ENCODE results near the gene RABGEF1. TPM values are rescaled to one million over a fixed set of nuclear protein-coding genes. Genes with fewer than 3 reads are reported as not detected.

RABGEF1 gene
- total and polyA plus RNA-seq, 12 donors = 7.2 to 23.4 (median 16.6) TPM

- ATAC-seq (no peak), DNase-seq (no peak)
- intact Hi-C loops (cut with DNase I) = loop anchor here in 3 of 10 donors (5.0 to 10.0 kb wide), 4 partner anchors 62 to 253 kb away; partner anchors contain the start of genes SBDS (in 1 of the 3) and TYW1 (in 1 of the 3)
- Histone ChIP-seq H3K36me3 (peaks cover 0 to 21% (median 0%) of the 10 kb centered on the region in 9 donors), H3K4me1 (peaks cover 2 to 55% (median 40%) of the 10 kb centered on the region in 9 donors), H3K9me3 (no peaks in the 10 kb centered on the region), H3K4me3 (no peak overlapping the region), H3K27me3 (no peaks in the 10 kb centered on the region), H3K27ac (no peak overlapping the region)
- 96 to 98% methylated on average over 9 of the region's 9 CpGs for WGBS, 2 donors
- TF ChIP-seq CTCF (IDR thresholded peaks at IDR 0.05) = no peak
Measured at GRCh38 chr7:66743920-66744319, 3.4 kb downstream of the RABGEF1 start.

- DNase-seq = no peak
- no peaks in the 10 kb centered on the region for H3K27me3 ChIP-seq
- no peak for TF ChIP-seq CTCF (IDR thresholded peaks at IDR 0.05)
- no peak overlapping the region for H3K27ac ChIP-seq
- H3K4me1 ChIP-seq = peaks cover 0 to 64% (median 28%) of the 10 kb centered on the region in 9 donors
- no peak for ATAC-seq
- 92 to 95% methylated on average over 2 of the region's 2 CpGs for WGBS, 2 donors
- no peak overlapping the region for H3K4me3 ChIP-seq
- intact Hi-C loops (cut with DNase I) = loop anchor here in 1 of 10 donors (10.0 kb wide), 1 partner anchor 97 kb away; no protein-coding TSS in a partner anchor
- peaks cover 0 to 21% (median 0%) of the 10 kb centered on the region in 9 donors for H3K36me3 ChIP-seq
- H3K9me3 ChIP-seq = no peaks in the 10 kb centered on the region
Measured at GRCh38 chr7:66747385-66747784, 6.9 kb downstream of the RABGEF1 start.

- Histone ChIP-seq H3K27ac (peak overlapping the region in 2 of 10 donors; percentile 63 to 65), H3K27me3 (no peaks in the 10 kb centered on the region), H3K36me3 (peaks cover 0 to 21% (median 0%) of the 10 kb centered on the region in 9 donors), H3K9me3 (no peaks in the 10 kb centered on the region), H3K4me1 (peaks cover 0 to 67% (median 28%) of the 10 kb centered on the region in 9 donors), H3K4me3 (no peak overlapping the region)
- intact Hi-C loops (cut with DNase I) = loop anchor here in 1 of 10 donors (10.0 kb wide), 1 partner anchor 97 kb away; no protein-coding TSS in a partner anchor
- DNase-seq (no peak), ATAC-seq (no peak)
- 64 to 72% methylated on average over 10 of the region's 10 CpGs for WGBS, 2 donors
- TF ChIP-seq CTCF (IDR thresholded peaks at IDR 0.05) = no peak
Measured at GRCh38 chr7:66747881-66748511, 7.5 kb downstream of the RABGEF1 start.

GRCh38 chr7:66748791-66749190 lies 8.3 kb downstream of the RABGEF1 start:
- Histone ChIP-seq H3K36me3 (peaks cover 0 to 21% (median 0%) of the 10 kb centered on the region in 9 donors), H3K27me3 (no peaks in the 10 kb centered on the region), H3K4me1 (peaks cover 0 to 67% (median 28%) of the 10 kb centered on the region in 9 donors), H3K9me3 (no peaks in the 10 kb centered on the region), H3K27ac (peak overlapping the region in 4 of 10 donors; percentile 32 to 65 (median 54)), H3K4me3 (no peak overlapping the region)
- DNase-seq = peak; percentile 58 to 73
- intact Hi-C loops (cut with DNase I) = loop anchor here in 1 of 10 donors (10.0 kb wide), 1 partner anchor 96 kb away; no protein-coding TSS in a partner anchor
- 28 to 41% methylated on average over 4 of the region's 4 CpGs for WGBS, 2 donors
- TF ChIP-seq CTCF (IDR thresholded peaks at IDR 0.05) = no peak
- peak; percentile 82 to 95 (median 90) for ATAC-seq
